ENCODE results near the gene GRIN2A. TPM values are rescaled to one million over a fixed set of nuclear protein-coding genes. Genes with fewer than 3 reads are reported as not detected.

The GRIN2A gene
- total RNA-seq, 1 donor from 2014 or later = not detected

GRCh38 chr16:10085078-10085798, 97.0 kb downstream of the GRIN2A start:
- TF ChIP-seq CTCF (conservative IDR thresholded peaks at IDR 0.05; ENCODE audit: low read depth, low read length) = no peak
- no peak for DNase-seq (ENCODE audit: low read depth)
- no peak overlapping the region for H3K4me3 ChIP-seq (ENCODE audit: low read depth, low read length)

GRCh38 chr16:10083301-10083700, 98.9 kb downstream of the GRIN2A start:
- no peak for DNase-seq (ENCODE audit: low read depth)
- no peak for TF ChIP-seq CTCF (conservative IDR thresholded peaks at IDR 0.05; ENCODE audit: low read depth, low read length)
- no peak overlapping the region for H3K4me3 ChIP-seq (ENCODE audit: low read depth, low read length)

- no peak for DNase-seq (ENCODE audit: low read depth)
- TF ChIP-seq CTCF (conservative IDR thresholded peaks at IDR 0.05; ENCODE audit: low read depth, low read length) = no peak
- no peak overlapping the region for H3K4me3 ChIP-seq (ENCODE audit: low read depth, low read length)
These were observed 100.9 kb downstream of the GRIN2A start for GRCh38 chr16:10081201-10081940.

- H3K4me3 ChIP-seq (ENCODE audit: low read depth, low read length) = no peak overlapping the region
- DNase-seq (ENCODE audit: low read depth) = no peak
- no peak for TF ChIP-seq CTCF (conservative IDR thresholded peaks at IDR 0.05; ENCODE audit: low read depth, low read length)
These were observed 102.0 kb downstream of the GRIN2A start for GRCh38 chr16:10080051-10080772.

GRCh38 chr16:10078541-10078949, 103.7 kb downstream of the GRIN2A start:
- DNase-seq (ENCODE audit: low read depth) = no peak
- H3K4me3 ChIP-seq (ENCODE audit: low read depth, low read length) = no peak overlapping the region
- TF ChIP-seq CTCF (conservative IDR thresholded peaks at IDR 0.05; ENCODE audit: low read depth, low read length) = peak; percentile 3

- DNase-seq (ENCODE audit: low read depth) = no peak
- no peak for TF ChIP-seq CTCF (conservative IDR thresholded peaks at IDR 0.05; ENCODE audit: low read depth, low read length)
- H3K4me3 ChIP-seq (ENCODE audit: low read depth, low read length) = no peak overlapping the region
These were observed 104.4 kb downstream of the GRIN2A start for GRCh38 chr16:10077861-10078260.
